HEK293 (cell line): ENCODE measurements around the gene STRBP.

ENCODE experiments used
- CTCF ChIA-PET: fragments of 350-600 bp; formaldehyde crosslinking; extraction: SDS; loops from one replicate; lab custom pipeline; 2021; ENCODE audit warnings: antibody characterized with exemption; lab: Yijun Ruan, JAX
- POLR2A ChIA-PET: fragments of 300-600 bp; formaldehyde crosslinking; extraction: SDS; loops from one replicate; lab custom pipeline; 2020; ENCODE audit warnings: antibody characterized with exemption, inconsistent platforms; lab: Yijun Ruan, JAX
- H3K27ac ChIP-seq: fragments of 200-500 bp; sonication (Bioruptor generic); 2 replicates; pipeline ENCODE4 v1.5.1; 2014; ENCODE audit warnings: low read depth, low read length, control low read depth, inconsistent platforms; ENCODE audit errors: extremely low read depth
- H3K36me3 ChIP-seq, 2 experiments: fragments of 200-500 bp in 1 of 2; sonication (Bioruptor generic) in 1 of 2; 1 replicate in 1 of 2; 2 replicates in 1 of 2; pipeline ENCODE4 v1.5.1; 2014 to 2017; ENCODE audit warnings: inconsistent platforms in 2 of 2, low read length in 2 of 2; ENCODE audit not compliant: control insufficient read depth in 2 of 2, insufficient read depth in 1 of 2
- H3K4me1 ChIP-seq: fragments of 200-500 bp; sonication (Bioruptor generic); 2 replicates; pipeline ENCODE4 v1.5.1; 2014; ENCODE audit warnings: mild to moderate bottlenecking, low read length, inconsistent platforms; ENCODE audit not compliant: control insufficient read depth, insufficient read depth
- H3K4me3 ChIP-seq: 2 replicates; pipeline ENCODE4 v1.5.1; 2011; ENCODE audit warnings: low read depth, mild to moderate bottlenecking, control low read depth, low read length, moderate library complexity
- H3K9me3 ChIP-seq: fragments of 200-500 bp; sonication (Bioruptor generic); 2 replicates; pipeline ENCODE4 v1.5.1; 2014; ENCODE audit warnings: low read depth, low read length, inconsistent platforms; ENCODE audit not compliant: control insufficient read depth, insufficient read depth
- BCL11A ChIP-seq: fragments of 450-650 bp; formaldehyde crosslinking; IDR thresholded peaks from 2 replicates; pipeline ENCODE4 v1.5.1; 2016; ENCODE audit warnings: low read depth, missing biosample characterization, missing genetic modification characterization
- BCL6B ChIP-seq: fragments of 450-650 bp; formaldehyde crosslinking; IDR thresholded peaks from 2 replicates; pipeline ENCODE4 v1.5.1; 2017; ENCODE audit warnings: missing biosample characterization, missing genetic modification characterization
- GLIS2 ChIP-seq: fragments of 450-650 bp; formaldehyde crosslinking; IDR thresholded peaks from 2 replicates; pipeline ENCODE4 v1.5.1; 2016; ENCODE audit warnings: missing biosample characterization, missing genetic modification characterization
- SCRT1 ChIP-seq: fragments of 450-650 bp; formaldehyde crosslinking; IDR thresholded peaks from 2 replicates; pipeline ENCODE4 v1.5.1; 2016; ENCODE audit warnings: missing biosample characterization, missing genetic modification characterization, borderline replicate concordance
- WT1 ChIP-seq: fragments of 450-650 bp; formaldehyde crosslinking; IDR thresholded peaks from 2 replicates; pipeline ENCODE4 v1.5.1; 2016; ENCODE audit warnings: missing biosample characterization, missing genetic modification characterization
- ZBTB26 ChIP-seq: fragments of 450-650 bp; formaldehyde crosslinking; optimal IDR thresholded peaks from 2 replicates; pipeline ENCODE3; 2016; ENCODE audit warnings: missing biosample characterization, mild to moderate bottlenecking, missing genetic modification characterization
- ZNF366 ChIP-seq: fragments of 450-650 bp; formaldehyde crosslinking; conservative IDR thresholded peaks from 2 replicates; pipeline ENCODE4 v1.5.1; 2016; ENCODE audit warnings: missing biosample characterization, missing genetic modification characterization
- ZNF37A ChIP-seq: fragments of 450-650 bp; IDR thresholded peaks from 2 replicates; pipeline ENCODE4 v1.5.1; 2018; ENCODE audit warnings: missing biosample characterization, missing genetic modification characterization
- ZNF624 ChIP-seq: fragments of 450-650 bp; formaldehyde crosslinking; IDR thresholded peaks from 2 replicates; pipeline ENCODE4 v1.5.1; 2017; ENCODE audit warnings: missing biosample characterization, missing genetic modification characterization
- TF ChIP-seq, protein P1 (sequence below): fragments of 450-650 bp; formaldehyde crosslinking; IDR thresholded peaks from 2 replicates; pipeline ENCODE4 v1.5.1; 2016; ENCODE audit warnings: missing biosample characterization, missing genetic modification characterization
- TF ChIP-seq, protein P2 (sequence below): fragments of 450-650 bp; formaldehyde crosslinking; IDR thresholded peaks from 2 replicates; pipeline ENCODE4; 2016; ENCODE audit warnings: missing biosample characterization, missing genetic modification characterization
- TF ChIP-seq, protein P3 (sequence below): fragments of 450-650 bp; formaldehyde crosslinking; IDR thresholded peaks from 2 replicates; pipeline ENCODE4 v1.5.1; 2017; ENCODE audit warnings: missing biosample characterization, missing genetic modification characterization
- TF ChIP-seq, protein P4 (sequence below): fragments of 450-650 bp; formaldehyde crosslinking; IDR thresholded peaks from 2 replicates; pipeline ENCODE4 v1.5.1; 2016; ENCODE audit warnings: missing biosample characterization, missing genetic modification characterization, low read depth
- TF ChIP-seq, protein P5 (sequence below): fragments of 450-650 bp; formaldehyde crosslinking; IDR thresholded peaks from 2 replicates; pipeline ENCODE4 v1.5.1; 2016; ENCODE audit warnings: missing biosample characterization, missing genetic modification characterization, borderline replicate concordance

STRBP gene

GRCh38 chr9:123217128-123217654 lies 51.2 kb downstream of the STRBP start (continued):
- TF ChIP-seq, protein P1, sequence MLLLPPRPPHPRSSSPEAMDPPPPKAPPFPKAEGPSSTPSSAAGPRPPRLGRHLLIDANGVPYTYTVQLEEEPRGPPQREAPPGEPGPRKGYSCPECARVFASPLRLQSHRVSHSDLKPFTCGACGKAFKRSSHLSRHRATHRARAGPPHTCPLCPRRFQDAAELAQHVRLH, result peak; percentile 53; the same call in 1 of the 2 replicates
- TF ChIP-seq ZNF624 (tag by site-specific recombination), result no peak
- TF ChIP-seq WT1, result peak; percentile 89
- TF ChIP-seq, all 188 proteins: peak for 13

- POLR2A ChIA-PET, result no interaction called here
- Histone ChIP-seq H3K36me3 (no peaks in the 10 kb centered on the region), H3K4me3 (no peak overlapping the region), H3K27ac (no peak overlapping the region; the same call in 1 of the 2 replicates), H3K9me3 (no peaks in the 10 kb centered on the region), H3K4me1 (peaks cover 7% of the 10 kb centered on the region)
- TF ChIP-seq, protein P2, sequence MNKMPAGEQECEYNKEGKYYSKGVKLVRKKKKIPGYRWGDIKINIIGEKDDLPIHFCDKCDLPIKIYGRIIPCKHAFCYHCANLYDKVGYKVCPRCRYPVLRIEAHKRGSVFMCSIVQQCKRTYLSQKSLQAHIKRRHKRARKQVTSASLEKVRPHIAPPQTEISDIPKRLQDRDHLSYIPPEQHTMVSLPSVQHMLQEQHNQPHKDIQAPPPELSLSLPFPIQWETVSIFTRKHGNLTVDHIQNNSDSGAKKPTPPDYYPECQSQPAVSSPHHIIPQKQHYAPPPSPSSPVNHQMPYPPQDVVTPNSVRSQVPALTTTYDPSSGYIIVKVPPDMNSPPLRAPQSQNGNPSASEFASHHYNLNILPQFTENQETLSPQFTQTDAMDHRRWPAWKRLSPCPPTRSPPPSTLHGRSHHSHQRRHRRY (tag by site-specific recombination), result no peak
- TF ChIP-seq, protein P3, sequence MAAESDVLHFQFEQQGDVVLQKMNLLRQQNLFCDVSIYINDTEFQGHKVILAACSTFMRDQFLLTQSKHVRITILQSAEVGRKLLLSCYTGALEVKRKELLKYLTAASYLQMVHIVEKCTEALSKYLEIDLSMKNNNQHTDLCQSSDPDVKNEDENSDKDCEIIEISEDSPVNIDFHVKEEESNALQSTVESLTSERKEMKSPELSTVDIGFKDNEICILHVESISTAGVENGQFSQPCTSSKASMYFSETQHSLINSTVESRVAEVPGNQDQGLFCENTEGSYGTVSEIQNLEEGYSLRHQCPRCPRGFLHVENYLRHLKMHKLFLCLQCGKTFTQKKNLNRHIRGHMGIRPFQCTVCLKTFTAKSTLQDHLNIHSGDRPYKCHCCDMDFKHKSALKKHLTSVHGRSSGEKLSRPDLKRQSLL (tag by site-specific recombination), result no peak
- TF ChIP-seq BCL6B (peak; percentile 59), GLIS2 (tag by site-specific recombination) (no peak)
- CTCF ChIA-PET, result interaction anchor here (0.9 kb wide), 1 partner anchor 9 kb away, joined by 5 read pairs; no protein-coding TSS in a partner anchor
Measured at GRCh38 chr9:123216251-123216797, 52.1 kb downstream of the STRBP start.

DNA sequence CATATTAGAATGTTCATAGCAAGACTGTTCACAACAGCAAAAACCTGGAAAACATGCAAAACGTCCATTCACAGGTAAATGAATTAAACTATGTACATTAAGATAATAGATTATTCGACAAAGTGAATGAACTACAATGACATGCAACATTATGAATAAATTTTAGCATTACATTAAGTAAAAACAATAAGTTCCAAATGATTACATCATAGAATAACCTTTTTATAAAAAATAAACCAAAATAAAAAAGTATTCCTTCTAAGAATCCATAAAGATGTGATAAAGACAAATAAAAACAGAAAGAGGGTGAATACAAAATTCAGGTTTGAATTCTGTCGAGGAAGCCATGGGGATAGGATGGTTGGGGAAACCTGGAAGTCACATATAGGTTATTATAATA lies 57.3 kb downstream of the STRBP start:
- H3K9me3 ChIP-seq, result no peaks in the 10 kb centered on the region
- TF ChIP-seq ZNF366 (tag by site-specific recombination), result no peak
- TF ChIP-seq, protein P4, sequence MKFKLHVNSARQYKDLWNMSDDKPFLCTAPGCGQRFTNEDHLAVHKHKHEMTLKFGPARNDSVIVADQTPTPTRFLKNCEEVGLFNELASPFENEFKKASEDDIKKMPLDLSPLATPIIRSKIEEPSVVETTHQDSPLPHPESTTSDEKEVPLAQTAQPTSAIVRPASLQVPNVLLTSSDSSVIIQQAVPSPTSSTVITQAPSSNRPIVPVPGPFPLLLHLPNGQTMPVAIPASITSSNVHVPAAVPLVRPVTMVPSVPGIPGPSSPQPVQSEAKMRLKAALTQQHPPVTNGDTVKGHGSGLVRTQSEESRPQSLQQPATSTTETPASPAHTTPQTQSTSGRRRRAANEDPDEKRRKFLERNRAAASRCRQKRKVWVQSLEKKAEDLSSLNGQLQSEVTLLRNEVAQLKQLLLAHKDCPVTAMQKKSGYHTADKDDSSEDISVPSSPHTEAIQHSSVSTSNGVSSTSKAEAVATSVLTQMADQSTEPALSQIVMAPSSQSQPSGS (tag by site-specific recombination), result peak; percentile 66
- TF ChIP-seq, all 188 proteins: peak for 1
- H3K27ac ChIP-seq, result no peak overlapping the region
- CTCF ChIA-PET, result no interaction called here
- H3K36me3 ChIP-seq, result no peaks in the 10 kb centered on the region
- no peak overlapping the region for H3K4me3 ChIP-seq
- POLR2A ChIA-PET, result no interaction called here
- H3K4me1 ChIP-seq, result peaks cover 3% of the 10 kb centered on the region

DNA sequence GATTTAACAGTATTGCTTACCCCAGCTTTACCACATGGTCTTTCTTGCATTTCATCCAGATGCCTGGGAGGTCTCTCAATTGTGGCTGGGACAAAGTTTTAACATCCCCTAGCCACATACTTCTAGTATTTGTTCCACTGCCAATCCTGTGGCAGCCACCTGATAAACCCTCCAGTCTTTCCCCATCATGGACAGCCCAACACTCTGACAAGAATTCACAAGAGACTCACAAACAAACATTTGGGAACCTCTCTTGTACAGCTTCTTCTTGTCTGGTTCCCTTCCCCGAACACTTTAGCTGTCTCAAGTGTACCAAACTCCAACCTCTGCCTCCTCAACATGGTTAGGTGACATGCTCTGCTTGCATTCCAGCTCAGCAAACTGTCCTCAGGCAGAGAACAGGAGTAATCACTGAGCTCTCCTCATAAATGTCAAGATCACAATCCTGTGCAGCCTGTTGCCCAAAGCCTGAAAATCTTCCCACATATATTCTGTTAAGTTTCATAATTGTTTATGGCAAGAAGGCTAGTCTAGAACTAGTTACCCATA lies 59.7 kb downstream of the STRBP start:
- ChIA-PET CTCF (no interaction called here), POLR2A (interaction anchor here (0.6 kb wide), 1 partner anchor 102 kb away, joined by 4 read pairs; no protein-coding TSS in a partner anchor)
- Histone ChIP-seq H3K27ac (no peak overlapping the region), H3K4me1 (no peaks in the 10 kb centered on the region), H3K4me3 (no peak overlapping the region), H3K9me3 (no peaks in the 10 kb centered on the region), H3K36me3 (no peaks in the 10 kb centered on the region)
- TF ChIP-seq ZBTB26 (tag by site-specific recombination), result no peak
- no peak for TF ChIP-seq BCL11A
- peak; percentile 32; the same call in 1 of the 2 replicates for TF ChIP-seq SCRT1 (tag by site-specific recombination)
- TF ChIP-seq, protein P5, sequence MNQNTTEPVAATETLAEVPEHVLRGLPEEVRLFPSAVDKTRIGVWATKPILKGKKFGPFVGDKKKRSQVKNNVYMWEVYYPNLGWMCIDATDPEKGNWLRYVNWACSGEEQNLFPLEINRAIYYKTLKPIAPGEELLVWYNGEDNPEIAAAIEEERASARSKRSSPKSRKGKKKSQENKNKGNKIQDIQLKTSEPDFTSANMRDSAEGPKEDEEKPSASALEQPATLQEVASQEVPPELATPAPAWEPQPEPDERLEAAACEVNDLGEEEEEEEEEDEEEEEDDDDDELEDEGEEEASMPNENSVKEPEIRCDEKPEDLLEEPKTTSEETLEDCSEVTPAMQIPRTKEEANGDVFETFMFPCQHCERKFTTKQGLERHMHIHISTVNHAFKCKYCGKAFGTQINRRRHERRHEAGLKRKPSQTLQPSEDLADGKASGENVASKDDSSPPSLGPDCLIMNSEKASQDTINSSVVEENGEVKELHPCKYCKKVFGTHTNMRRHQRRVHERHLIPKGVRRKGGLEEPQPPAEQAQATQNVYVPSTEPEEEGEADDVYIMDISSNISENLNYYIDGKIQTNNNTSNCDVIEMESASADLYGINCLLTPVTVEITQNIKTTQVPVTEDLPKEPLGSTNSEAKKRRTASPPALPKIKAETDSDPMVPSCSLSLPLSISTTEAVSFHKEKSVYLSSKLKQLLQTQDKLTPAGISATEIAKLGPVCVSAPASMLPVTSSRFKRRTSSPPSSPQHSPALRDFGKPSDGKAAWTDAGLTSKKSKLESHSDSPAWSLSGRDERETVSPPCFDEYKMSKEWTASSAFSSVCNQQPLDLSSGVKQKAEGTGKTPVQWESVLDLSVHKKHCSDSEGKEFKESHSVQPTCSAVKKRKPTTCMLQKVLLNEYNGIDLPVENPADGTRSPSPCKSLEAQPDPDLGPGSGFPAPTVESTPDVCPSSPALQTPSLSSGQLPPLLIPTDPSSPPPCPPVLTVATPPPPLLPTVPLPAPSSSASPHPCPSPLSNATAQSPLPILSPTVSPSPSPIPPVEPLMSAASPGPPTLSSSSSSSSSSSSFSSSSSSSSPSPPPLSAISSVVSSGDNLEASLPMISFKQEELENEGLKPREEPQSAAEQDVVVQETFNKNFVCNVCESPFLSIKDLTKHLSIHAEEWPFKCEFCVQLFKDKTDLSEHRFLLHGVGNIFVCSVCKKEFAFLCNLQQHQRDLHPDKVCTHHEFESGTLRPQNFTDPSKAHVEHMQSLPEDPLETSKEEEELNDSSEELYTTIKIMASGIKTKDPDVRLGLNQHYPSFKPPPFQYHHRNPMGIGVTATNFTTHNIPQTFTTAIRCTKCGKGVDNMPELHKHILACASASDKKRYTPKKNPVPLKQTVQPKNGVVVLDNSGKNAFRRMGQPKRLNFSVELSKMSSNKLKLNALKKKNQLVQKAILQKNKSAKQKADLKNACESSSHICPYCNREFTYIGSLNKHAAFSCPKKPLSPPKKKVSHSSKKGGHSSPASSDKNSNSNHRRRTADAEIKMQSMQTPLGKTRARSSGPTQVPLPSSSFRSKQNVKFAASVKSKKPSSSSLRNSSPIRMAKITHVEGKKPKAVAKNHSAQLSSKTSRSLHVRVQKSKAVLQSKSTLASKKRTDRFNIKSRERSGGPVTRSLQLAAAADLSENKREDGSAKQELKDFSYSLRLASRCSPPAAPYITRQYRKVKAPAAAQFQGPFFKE (tag by site-specific recombination), result no peak
- no peak for TF ChIP-seq ZNF37A
